H9 (cell line): Measurements from ENCODE around the gene ACOT13. TPM values are rescaled to one million over a fixed set of nuclear protein-coding genes. Genes with fewer than 3 reads are reported as not detected.

ENCODE experiments used
- DNase-seq: peaks from one replicate; pipeline ENCODE4 v3.0.0-alpha.2; 2017
- H2AFZ ChIP-seq: one replicate; pipeline ENCODE4 v1.6.1; 2013; ENCODE audit warnings: mild to moderate bottlenecking, low read length, control low read depth, moderate library complexity
- H2AK5ac ChIP-seq: 2 replicates; pipeline ENCODE4 v1.6.1; 2013; ENCODE audit warnings: low read length, control low read depth, mixed read lengths; ENCODE audit not compliant: insufficient read length
- H2BK120ac ChIP-seq: one replicate; pipeline ENCODE4 v1.6.1; 2013; ENCODE audit warnings: low read depth, mild to moderate bottlenecking, low read length, control low read depth, inconsistent platforms; ENCODE audit not compliant: poor library complexity, severe bottlenecking
- H2BK12ac ChIP-seq: 2 replicates; pipeline ENCODE4 v1.6.1; 2013; ENCODE audit warnings: low read length, control low read depth, mixed read lengths, low read depth; ENCODE audit not compliant: insufficient read length
- H2BK15ac ChIP-seq: 2 replicates; pipeline ENCODE4 v1.6.1; 2013; ENCODE audit warnings: low read depth, low read length, control low read depth
- H2BK20ac ChIP-seq: one replicate; pipeline ENCODE4 v1.6.1; 2013; ENCODE audit warnings: low read depth, mild to moderate bottlenecking, low read length, control low read depth, inconsistent platforms; ENCODE audit not compliant: poor library complexity, severe bottlenecking
- H2BK5ac ChIP-seq: 2 replicates; pipeline ENCODE4 v1.6.1; 2013; ENCODE audit warnings: low read length, control low read depth, mixed read lengths; ENCODE audit not compliant: insufficient read length
- H3K14ac ChIP-seq: 2 replicates; pipeline ENCODE4 v1.6.1; 2013; ENCODE audit warnings: low read length, control low read depth; ENCODE audit not compliant: insufficient read depth
- H3K18ac ChIP-seq: 2 replicates; pipeline ENCODE4 v1.6.1; 2013; ENCODE audit warnings: low read depth, mild to moderate bottlenecking, mixed read lengths, low read length, control low read depth; ENCODE audit not compliant: insufficient read length
- H3K23ac ChIP-seq: 2 replicates; pipeline ENCODE4 v1.6.1; 2013; ENCODE audit warnings: low read length, control low read depth, mixed read lengths, low read depth; ENCODE audit not compliant: insufficient read length
- H3K23me2 ChIP-seq: 2 replicates; pipeline ENCODE4 v1.6.1; 2013; ENCODE audit warnings: low read depth, mild to moderate bottlenecking, mixed read lengths, low read length, control low read depth; ENCODE audit not compliant: insufficient read length, poor library complexity, severe bottlenecking
- H3K27ac ChIP-seq: 2 replicates; pipeline ENCODE4 v1.5.1; 2013; ENCODE audit warnings: low read length, control low read depth, mixed read lengths, low read depth; ENCODE audit not compliant: insufficient read length
- H3K27me3 ChIP-seq: 2 replicates; pipeline ENCODE4 v1.6.1; 2013; ENCODE audit warnings: low read length, control low read depth, inconsistent platforms; ENCODE audit not compliant: insufficient read depth
- H3K4ac ChIP-seq: 2 replicates; pipeline ENCODE4 v1.6.1; 2013; ENCODE audit warnings: low read depth, mild to moderate bottlenecking, control low read depth, inconsistent platforms, low read length, moderate library complexity
- H3K4me1 ChIP-seq: 2 replicates; pipeline ENCODE4 v1.6.1; 2013; ENCODE audit warnings: low read length, control low read depth, inconsistent platforms; ENCODE audit not compliant: insufficient read depth
- H3K4me2 ChIP-seq: 2 replicates; pipeline ENCODE4 v1.6.1; 2013; ENCODE audit warnings: low read length, control low read depth, mixed read lengths; ENCODE audit not compliant: insufficient read length, insufficient read depth
- H3K56ac ChIP-seq: 2 replicates; pipeline ENCODE4 v1.6.1; 2013; ENCODE audit warnings: low read depth, mild to moderate bottlenecking, mixed read lengths, low read length, control low read depth; ENCODE audit not compliant: insufficient read length
- H3K79me1 ChIP-seq: 2 replicates; pipeline ENCODE4 v1.6.1; 2013; ENCODE audit warnings: low read depth, mild to moderate bottlenecking, moderate library complexity, low read length, control low read depth, inconsistent platforms; ENCODE audit not compliant: insufficient read depth, poor library complexity, severe bottlenecking
- H3K79me2 ChIP-seq: 2 replicates; pipeline ENCODE4 v1.6.1; 2013; ENCODE audit warnings: low read length, control low read depth, inconsistent platforms; ENCODE audit not compliant: insufficient read depth
- H3K9ac ChIP-seq: 2 replicates; pipeline ENCODE4 v1.6.1; 2013; ENCODE audit warnings: low read length, control low read depth, mixed read lengths; ENCODE audit not compliant: insufficient read length; ENCODE audit errors: extremely low read depth
- H3K9me3 ChIP-seq: one replicate; pipeline ENCODE4 v1.6.1; 2013; ENCODE audit warnings: low read depth, low read length, inconsistent platforms; ENCODE audit not compliant: control insufficient read depth
- H3T11ph ChIP-seq: one replicate; pipeline ENCODE4 v1.6.1; 2013; ENCODE audit warnings: mild to moderate bottlenecking, low read length, control low read depth, inconsistent platforms
- H4K20me1 ChIP-seq: one replicate; pipeline ENCODE4 v1.6.1; 2013; ENCODE audit not compliant: control insufficient read depth, insufficient read length, insufficient read depth
- H4K5ac ChIP-seq: 2 replicates; pipeline ENCODE4 v1.6.1; 2013; ENCODE audit warnings: low read depth, mild to moderate bottlenecking, mixed read lengths, low read length, control low read depth; ENCODE audit not compliant: insufficient read length
- H4K8ac ChIP-seq: replicated peaks from 2 replicates; pipeline ENCODE4 v1.6.1; 2013; ENCODE audit warnings: low read length, control low read depth, mixed read lengths, low read depth; ENCODE audit not compliant: insufficient read length
- H4K91ac ChIP-seq: 2 replicates; pipeline ENCODE4 v1.6.1; 2013; ENCODE audit warnings: low read depth, mild to moderate bottlenecking, moderate library complexity, mixed read lengths, low read length, control low read depth; ENCODE audit not compliant: insufficient read length
- H3K27ac Mint-ChIP-seq, 3 experiments: 2 replicates in 2 of 3; 3 replicates in 1 of 3; pipeline ENCODE4 v1.8.0; 2020 to 2021; ENCODE audit warnings: mixed read lengths in 3 of 3, mild to moderate bottlenecking in 1 of 3, moderate library complexity in 1 of 3
- H3K27me3 Mint-ChIP-seq: 2 replicates; pipeline ENCODE4 v1.8.0; 2021; ENCODE audit warnings: low read depth, mild to moderate bottlenecking, moderate library complexity, mixed read lengths
- H3K36me3 Mint-ChIP-seq, 3 experiments: 2 replicates in 2 of 3; 3 replicates in 1 of 3; pipeline ENCODE4 v1.8.0; 2020 to 2021; ENCODE audit warnings: low read depth in 3 of 3, mixed read lengths in 3 of 3; ENCODE audit not compliant: insufficient read depth in 1 of 3
- H3K4me1 Mint-ChIP-seq, 2 experiments: 2 replicates each; pipeline ENCODE4 v1.8.0; 2020; ENCODE audit warnings: mixed read lengths in 2 of 2
- H3K4me3 Mint-ChIP-seq, 2 experiments: 2 replicates in 1 of 2; 3 replicates in 1 of 2; pipeline ENCODE4 v1.8.0; 2020 to 2021; ENCODE audit warnings: mild to moderate bottlenecking in 2 of 2, mixed read lengths in 2 of 2, moderate library complexity in 1 of 2
- H3K9me3 Mint-ChIP-seq, 2 experiments: 2 replicates in 1 of 2; 3 replicates in 1 of 2; pipeline ENCODE4 v1.8.0; 2020; ENCODE audit warnings: mild to moderate bottlenecking in 2 of 2, mixed read lengths in 2 of 2, moderate library complexity in 1 of 2
- CTCF ChIP-seq: fragments of 200-600 bp; sonication (generic); conservative IDR thresholded peaks from 3 replicates; pipeline ENCODE4 v1.8.0; 2021; ENCODE audit warnings: antibody characterized with exemption, mild to moderate bottlenecking
- WGBS: extraction: QIAGEN DNeasy Blood & Tissue Kit; methylation state at CpG from one replicate; pipeline ENCODE4 v1.1.7; 2013; ENCODE audit warnings: missing lambda C conversion rate, low lambda C conversion rate, mixed read lengths; ENCODE audit not compliant: insufficient read length; ENCODE audit errors: extremely low coverage; 5-methylcytosine and 5-hydroxymethylcytosine counted together
- total RNA-seq: library from RNA; stranded (reverse); gene quantifications from 2 replicates; pipeline ENCODE4 v1.2.1, GENCODE V29; 2021

Gene ACOT13
- total RNA-seq, 1 experiment from 2014 or later: 38.0 TPM

DNA sequence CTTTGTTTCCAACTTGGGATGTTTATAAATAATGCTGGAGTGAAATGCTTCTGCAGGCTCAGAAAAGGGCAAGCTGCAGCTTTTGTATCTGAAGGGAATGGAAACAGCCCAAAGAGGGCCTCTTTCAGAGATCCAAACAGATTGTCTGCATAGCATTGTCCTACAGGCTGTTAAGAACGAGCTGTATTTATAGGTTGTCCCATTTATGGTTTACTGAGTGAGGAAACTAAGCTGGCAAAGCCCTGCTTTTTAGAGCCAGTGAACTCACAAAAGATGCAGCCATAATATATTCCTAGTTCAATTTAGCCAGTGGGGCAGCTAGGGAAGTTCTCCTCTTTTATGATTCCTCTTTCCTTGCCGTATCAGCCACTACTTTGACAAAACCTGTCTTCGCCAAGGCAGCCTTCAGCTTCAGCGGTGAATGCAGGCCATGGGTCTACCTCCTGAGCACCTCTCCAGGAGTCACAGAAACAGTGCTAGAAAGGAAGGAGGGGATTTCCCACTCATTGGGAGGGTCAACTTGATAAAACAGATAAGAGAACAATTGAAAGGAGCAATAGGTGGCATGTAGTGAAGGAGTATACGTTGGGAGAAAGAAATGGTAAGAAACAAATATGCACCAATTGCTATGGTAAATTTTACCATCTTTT, 35.9 kb upstream of the ACOT13 start:
- Mint-ChIP-seq H3K4me1 (peaks cover 6 to 20% of the 10 kb centered on the region in 2 experiments), H3K4me3 (no peak overlapping the region), H3K27me3 (no peaks in the 10 kb centered on the region), H3K9me3 (no peaks in the 10 kb centered on the region; a peak in 2 of 5 replicates), H3K27ac (no peak overlapping the region), H3K36me3 (no peaks in the 10 kb centered on the region)
- Histone ChIP-seq H3K18ac (no peak overlapping the region), H2AK5ac (no peak overlapping the region), H2BK120ac (no peak overlapping the region), H3K23me2 (no peaks in the 10 kb centered on the region), H2BK12ac (no peak overlapping the region), H3K27me3 (no peaks in the 10 kb centered on the region), H2BK15ac (no peak overlapping the region), H4K5ac (no peak overlapping the region), H3K23ac (no peak overlapping the region), H3K56ac (no peak overlapping the region), H3K14ac (no peak overlapping the region), H3K27ac (no peak overlapping the region), H4K91ac (no peak overlapping the region), H2AFZ (peak overlapping the region; percentile 78), H3K79me2 (no peaks in the 10 kb centered on the region), H3K4me2 (no peak overlapping the region), H3K9ac (no peak overlapping the region), H2BK5ac (no peak overlapping the region), H3T11ph (no peak overlapping the region), H3K79me1 (no peaks in the 10 kb centered on the region), H3K4ac (no peak overlapping the region), H4K20me1 (no peaks in the 10 kb centered on the region), H2BK20ac (peak overlapping the region; percentile 60), H3K4me1 (no peaks in the 10 kb centered on the region), H4K8ac (no peak overlapping the region), H3K9me3 (no peaks in the 10 kb centered on the region)
- no peak for TF ChIP-seq CTCF
- no peak for DNase-seq
- WGBS: no CpG with 5 or more reads among the region's 5 CpGs
